GM12878 (cell line): ENCODE measurements around the gene IGF1R. TPM values are rescaled to one million over a fixed set of nuclear protein-coding genes. Genes with fewer than 3 reads are reported as not detected.

ENCODE experiments used
- ATAC-seq: fragments of 200-7000 bp; cut with Tn5 transposase; 3 replicates; pipeline ENCODE4 v1.9.1; 2020; ENCODE audit warnings: mild to moderate bottlenecking, moderate library complexity
- BruUV-seq: library from RNA; stranded (reverse); fragments of 400-500 nt; replicated peaks from 2 replicates; lab custom pipeline; 2021; lab: Mats Ljungman, UMichigan
- CTCF ChIA-PET: fragments of 300-600 bp; sonication (Branson Sonifier 250); formaldehyde crosslinking; extraction: SDS; loops from one replicate; lab custom pipeline; 2021; ENCODE audit warnings: inconsistent platforms; lab: Yijun Ruan, JAX
- POLR2A ChIA-PET: fragments of 350-600 bp; formaldehyde crosslinking; extraction: SDS; loops from one replicate; lab custom pipeline; 2021; ENCODE audit warnings: inconsistent platforms; lab: Charles Lee
- RAD21 ChIA-PET: fragments of 300-600 bp; sonication (Branson Sonifier 250); formaldehyde crosslinking; loops from one replicate; lab custom pipeline; 2023; ENCODE audit warnings: antibody characterized with exemption; ENCODE audit not compliant: unreplicated experiment; lab: Charles Lee
- SMC1A ChIA-PET: fragments of 300-600 bp; sonication (Branson Sonifier 250); formaldehyde crosslinking; loops from one replicate; lab custom pipeline; 2023; ENCODE audit not compliant: unreplicated experiment, uncharacterized antibody; lab: Charles Lee
- DNase-seq: peaks from one replicate; pipeline ENCODE4 v3.0.0-alpha.2; 2011; ENCODE audit warnings: low read depth, low spot score
- FAIRE-seq: peaks from 3 replicates; lab custom pipeline; 2011; peaks lifted over from hg19 to GRCh38; lab: Jason Lieb, UNC
- H2AFZ ChIP-seq: 2 replicates; pipeline ENCODE4 v1.6.0; 2011; ENCODE audit warnings: low read depth, low read length, control low read depth; ENCODE audit not compliant: control insufficient read depth
- H3K27ac ChIP-seq: 2 replicates; pipeline ENCODE4 v1.5.1; 2011; ENCODE audit warnings: control low read depth; ENCODE audit not compliant: control insufficient read depth, insufficient read depth
- H3K27me3 ChIP-seq, 2 experiments: replicated peaks in 1 of 2; 2 replicates each; pipeline versions ENCODE4 v1.6.0 to v1.6.1; 2011; ENCODE audit warnings: low read length in 1 of 2; ENCODE audit not compliant: control insufficient read depth in 2 of 2, insufficient read depth in 2 of 2
- H3K36me3 ChIP-seq, 2 experiments: 2 replicates each; pipeline ENCODE4 v1.5.1; 2011; ENCODE audit warnings: low read length in 1 of 2; ENCODE audit not compliant: control insufficient read depth in 2 of 2, insufficient read depth in 2 of 2
- H3K4me1 ChIP-seq: 2 replicates; pipeline ENCODE4 v1.6.1; 2011; ENCODE audit warnings: mild to moderate bottlenecking, low read length, moderate library complexity, mixed read lengths; ENCODE audit not compliant: control insufficient read depth, insufficient read depth
- H3K4me2 ChIP-seq: 2 replicates; pipeline ENCODE4 v1.6.0; 2011; ENCODE audit warnings: control low read depth; ENCODE audit not compliant: control insufficient read depth, insufficient read depth
- H3K4me3 ChIP-seq: fragments of 200-600 bp; sonication (generic); 2 replicates; pipeline ENCODE4 v1.5.1; 2016
- H3K79me2 ChIP-seq: 2 replicates; pipeline ENCODE4 v1.6.0; 2011; ENCODE audit warnings: low read length; ENCODE audit not compliant: control insufficient read depth, insufficient read depth
- H3K9ac ChIP-seq: 2 replicates; pipeline ENCODE4 v1.8.0; 2011; ENCODE audit warnings: low read length, control low read depth, mixed read lengths; ENCODE audit not compliant: control insufficient read depth, insufficient read depth
- H3K9me3 ChIP-seq: replicated peaks from 3 replicates; pipeline ENCODE4 v1.5.1; 2011; ENCODE audit warnings: mild to moderate bottlenecking, low read length; ENCODE audit not compliant: control insufficient read depth, insufficient read depth
- H4K20me1 ChIP-seq: 2 replicates; pipeline ENCODE4 v1.6.0; 2011; ENCODE audit not compliant: control insufficient read depth, insufficient read depth
- ASH2L ChIP-seq: fragments of 300-600, 200-600 bp; sonication (generic); IDR thresholded peaks from 2 replicates; pipeline ENCODE4 v1.6.1; 2017; ENCODE audit warnings: low read depth, mild to moderate bottlenecking, borderline replicate concordance
- BRCA1 ChIP-seq: IDR thresholded peaks from 2 replicates; pipeline ENCODE4 v1.6.1; 2011; ENCODE audit warnings: low read depth, low read length, improper control_type of control experiment
- CREB1 ChIP-seq: IDR thresholded peaks from 2 replicates; pipeline ENCODE4 v1.6.1; 2012; ENCODE audit warnings: low read depth, mild to moderate bottlenecking, inconsistent platforms
- DPF2 ChIP-seq: fragments of 450-650 bp; IDR thresholded peaks from 2 replicates; pipeline ENCODE4 v1.6.1; 2017; ENCODE audit warnings: mild to moderate bottlenecking
- KDM1A ChIP-seq: fragments of 200-600 bp; sonication (generic); IDR thresholded peaks from 2 replicates; pipeline ENCODE4 v1.6.1; 2016; ENCODE audit warnings: borderline replicate concordance
- MEF2A ChIP-seq: IDR thresholded peaks from 2 replicates; pipeline ENCODE4 v1.6.1; 2011; ENCODE audit warnings: low read depth, mild to moderate bottlenecking, low read length, moderate library complexity; ENCODE audit not compliant: insufficient read depth
- MYC ChIP-seq: IDR thresholded peaks from 2 replicates; pipeline ENCODE4 v1.6.1; 2011; ENCODE audit warnings: mild to moderate bottlenecking, low read length, moderate library complexity, inconsistent platforms; ENCODE audit not compliant: insufficient read depth, insufficient replicate concordance, insufficient read length, severe bottlenecking
- NFYB ChIP-seq: IDR thresholded peaks from 2 replicates; pipeline ENCODE4 v1.6.1; 2011; ENCODE audit warnings: low read depth, mild to moderate bottlenecking, low read length, improper control_type of control experiment, moderate library complexity; ENCODE audit not compliant: insufficient read depth
- PBX3 ChIP-seq: IDR thresholded peaks from 2 replicates; pipeline ENCODE4 v1.6.1; 2011; ENCODE audit warnings: mild to moderate bottlenecking, low read depth, low read length, moderate library complexity; ENCODE audit not compliant: insufficient replicate concordance
- POU2F2 ChIP-seq: IDR thresholded peaks from 3 replicates; pipeline ENCODE4 v1.6.1; 2011; ENCODE audit warnings: low read depth, mild to moderate bottlenecking, low read length, borderline replicate concordance
- RUNX3 ChIP-seq: IDR thresholded peaks from 2 replicates; pipeline ENCODE4 v1.6.1; 2012; ENCODE audit warnings: low read length, inconsistent platforms
- TARDBP ChIP-seq: IDR thresholded peaks from 2 replicates; pipeline ENCODE4 v1.6.1; 2016; ENCODE audit warnings: borderline replicate concordance
- TBL1XR1 ChIP-seq: IDR thresholded peaks from 2 replicates; pipeline ENCODE4 v1.6.1; 2012; ENCODE audit warnings: low read depth, low read length, improper control_type of control experiment
- TCF3 ChIP-seq: IDR thresholded peaks from 2 replicates; pipeline ENCODE4 v1.6.1; 2012; ENCODE audit warnings: low read depth, mild to moderate bottlenecking, low read length, borderline replicate concordance; ENCODE audit not compliant: insufficient read depth
- ZNF217 ChIP-seq: fragments of 450-650 bp; IDR thresholded peaks from 2 replicates; pipeline ENCODE4 v1.6.1; 2017; ENCODE audit warnings: antibody characterized with exemption, mild to moderate bottlenecking
- ZNF622 ChIP-seq: fragments of 450-650 bp; IDR thresholded peaks from 2 replicates; pipeline ENCODE4 v1.6.1; 2017; ENCODE audit warnings: mild to moderate bottlenecking, inconsistent platforms
- WGBS: methylation state at CpG from one replicate; pipeline ENCODE4 v1.1.6; 2016; ENCODE audit warnings: low lambda C conversion rate; ENCODE audit not compliant: insufficient replicate concordance, insufficient coverage; ENCODE audit errors: missing lambda C conversion rate; 5-methylcytosine and 5-hydroxymethylcytosine counted together
- in situ Hi-C: fragments of 300-500 bp; cut with MboI; formaldehyde crosslinking; loops from 9 replicates; pipeline ENCODE4 v1.14.3; 2018; ENCODE audit warnings: mixed read lengths
- intact Hi-C: fragments of 100-400 bp; cut with micrococcal nuclease; formaldehyde crosslinking; loops from one replicate; pipeline ENCODE4 v1.14.2; 2022; ENCODE audit not compliant: unreplicated experiment
- polyA plus RNA-seq, 11 experiments: library from polyadenylated mRNA; depleted of rRNA in 4 of 11; unstranded in 6 of 11; stranded (reverse) in 5 of 11; fragments of >200 nt; fragmentation: Nextera tagmentation in 4 of 11; fragmentation: Illumina TruSeq in 1 of 11; extraction: Ambion mirVana in 4 of 11; extraction: Trizol in 1 of 11; gene quantifications; 1 replicate in 1 of 11; 2 replicates in 10 of 11; pipeline versions ENCODE4 v1.2.1 to v1.2.3, GENCODE V29; 2011 to 2016; ENCODE audit warnings: inconsistent platforms in 2 of 11, missing spikeins in 2 of 11, low read depth in 1 of 11
- total RNA-seq, 4 experiments: library from RNA; depleted of rRNA in 3 of 4; stranded (reverse); fragments of >200 nt in 3 of 4; fragmentation: Illumina TruSeq in 1 of 4; extraction: Trizol in 1 of 4; gene quantifications; 2 replicates each; pipeline versions ENCODE4 v1.2.1 to v1.2.3, GENCODE V29; 2013 to 2021

The IGF1R gene
- total and polyA plus RNA-seq, 10 of the 15 experiments (the other 5 are each of a cell fraction or from before 2014, with no cell fraction given) = 0.03 to 2.7 (median 0.66) TPM

GRCh38 chr15:98889930-98890695, 241.8 kb downstream of the IGF1R start:
- peaks cover 3% of the 10 kb centered on the region; the same call in 1 of the 2 replicates for H3K4me1 ChIP-seq
- intact Hi-C loops = loop anchor here (10.0 kb wide), 1 partner anchor 375 kb away; no protein-coding TSS in a partner anchor
- H3K36me3 ChIP-seq = no peaks in the 10 kb centered on the region
- in situ Hi-C loops = no loop called here
- POLR2A ChIA-PET = no interaction called here
- no peak overlapping the region for H3K27ac ChIP-seq
- no peaks in the 10 kb centered on the region for H3K79me2 ChIP-seq
- RAD21 ChIA-PET = no interaction called here
- no peak overlapping the region for H3K4me2 ChIP-seq
- no peaks in the 10 kb centered on the region for H4K20me1 ChIP-seq
- FAIRE-seq (no peak), DNase-seq (no peak), ATAC-seq (no peak)
- TF ChIP-seq ASH2L (no peak), MYC (no peak), KDM1A (no peak), PBX3 (no peak), NFYB (no peak), DPF2 (no peak), RUNX3 (no peak), MEF2A (no peak), ZNF622 (no peak), TBL1XR1 (no peak), TARDBP (no peak), TCF3 (no peak), ZNF217 (no peak), BRCA1 (no peak), CREB1 (no peak), POU2F2 (no peak)
- WGBS = 53% methylated on average over 12 of the region's 12 CpGs
- H3K27me3 ChIP-seq = no peaks in the 10 kb centered on the region
- CTCF ChIA-PET = no interaction called here
- no peak overlapping the region for H3K9ac ChIP-seq
- SMC1A ChIA-PET = no interaction called here
- BruUV-seq = no TSS peak
- no peaks in the 10 kb centered on the region for H3K9me3 ChIP-seq
- H3K4me3 ChIP-seq = no peak overlapping the region
- H2AFZ ChIP-seq = no peak overlapping the region
